Measurements from ENCODE around the gene LPIN2. TPM values are rescaled to one million over a fixed set of nuclear protein-coding genes. Genes with fewer than 3 reads are reported as not detected.
A peak's percentile ranks its signal among the peaks of the same experiment; 100 is the strongest.

LPIN2 gene
- total and polyA plus RNA-seq, 2 of the 13 experiments (the other 11 are each of a cell fraction or from before 2014, with no cell fraction given): 46.0 to 119 TPM

DNA sequence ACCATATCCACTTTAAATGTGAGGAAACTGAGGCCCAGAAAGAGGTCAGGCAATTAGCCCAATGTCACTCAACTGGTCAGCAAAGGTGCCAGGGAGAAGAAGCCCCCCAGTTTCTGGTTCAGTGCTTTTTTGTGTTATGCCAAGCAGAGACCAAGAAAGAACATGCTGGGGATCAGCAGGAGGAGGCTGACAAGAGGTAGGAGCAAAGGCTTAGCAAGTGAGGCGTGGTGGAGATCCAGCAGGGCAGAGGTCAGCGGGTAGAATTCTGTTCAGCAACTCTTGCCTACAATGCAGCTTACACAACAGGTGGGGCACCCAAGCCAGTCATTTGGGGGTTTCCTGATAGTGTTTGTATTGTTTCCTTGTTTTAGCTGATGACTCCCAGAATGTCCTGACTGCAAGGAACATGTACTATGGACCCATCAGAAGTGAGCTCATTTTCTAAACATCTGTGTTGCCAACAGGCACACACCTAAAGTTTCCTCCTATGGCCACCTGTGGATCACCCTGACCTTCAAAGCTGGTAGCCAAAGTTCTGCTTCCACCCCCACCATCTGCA is 28.2 kb downstream of the LPIN2 start (continued):
- TF ChIP-seq YEATS4 (CRISPR knock-in tag; IDR thresholded peaks at IDR 0.05; ENCODE audit: borderline replicate concordance): peak; percentile 65; the same call in 1 of the 2 replicates
- TF ChIP-seq, protein P1, sequence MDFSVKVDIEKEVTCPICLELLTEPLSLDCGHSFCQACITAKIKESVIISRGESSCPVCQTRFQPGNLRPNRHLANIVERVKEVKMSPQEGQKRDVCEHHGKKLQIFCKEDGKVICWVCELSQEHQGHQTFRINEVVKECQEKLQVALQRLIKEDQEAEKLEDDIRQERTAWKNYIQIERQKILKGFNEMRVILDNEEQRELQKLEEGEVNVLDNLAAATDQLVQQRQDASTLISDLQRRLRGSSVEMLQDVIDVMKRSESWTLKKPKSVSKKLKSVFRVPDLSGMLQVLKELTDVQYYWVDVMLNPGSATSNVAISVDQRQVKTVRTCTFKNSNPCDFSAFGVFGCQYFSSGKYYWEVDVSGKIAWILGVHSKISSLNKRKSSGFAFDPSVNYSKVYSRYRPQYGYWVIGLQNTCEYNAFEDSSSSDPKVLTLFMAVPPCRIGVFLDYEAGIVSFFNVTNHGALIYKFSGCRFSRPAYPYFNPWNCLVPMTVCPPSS (IDR thresholded peaks at IDR 0.05): no peak
- TF ChIP-seq ZNF629 (CRISPR knock-in tag; conservative IDR thresholded peaks at IDR 0.05): 0 out of 2 replicates have a peak, but pooled peaks have one; percentile 12
- TF ChIP-seq, protein P2, sequence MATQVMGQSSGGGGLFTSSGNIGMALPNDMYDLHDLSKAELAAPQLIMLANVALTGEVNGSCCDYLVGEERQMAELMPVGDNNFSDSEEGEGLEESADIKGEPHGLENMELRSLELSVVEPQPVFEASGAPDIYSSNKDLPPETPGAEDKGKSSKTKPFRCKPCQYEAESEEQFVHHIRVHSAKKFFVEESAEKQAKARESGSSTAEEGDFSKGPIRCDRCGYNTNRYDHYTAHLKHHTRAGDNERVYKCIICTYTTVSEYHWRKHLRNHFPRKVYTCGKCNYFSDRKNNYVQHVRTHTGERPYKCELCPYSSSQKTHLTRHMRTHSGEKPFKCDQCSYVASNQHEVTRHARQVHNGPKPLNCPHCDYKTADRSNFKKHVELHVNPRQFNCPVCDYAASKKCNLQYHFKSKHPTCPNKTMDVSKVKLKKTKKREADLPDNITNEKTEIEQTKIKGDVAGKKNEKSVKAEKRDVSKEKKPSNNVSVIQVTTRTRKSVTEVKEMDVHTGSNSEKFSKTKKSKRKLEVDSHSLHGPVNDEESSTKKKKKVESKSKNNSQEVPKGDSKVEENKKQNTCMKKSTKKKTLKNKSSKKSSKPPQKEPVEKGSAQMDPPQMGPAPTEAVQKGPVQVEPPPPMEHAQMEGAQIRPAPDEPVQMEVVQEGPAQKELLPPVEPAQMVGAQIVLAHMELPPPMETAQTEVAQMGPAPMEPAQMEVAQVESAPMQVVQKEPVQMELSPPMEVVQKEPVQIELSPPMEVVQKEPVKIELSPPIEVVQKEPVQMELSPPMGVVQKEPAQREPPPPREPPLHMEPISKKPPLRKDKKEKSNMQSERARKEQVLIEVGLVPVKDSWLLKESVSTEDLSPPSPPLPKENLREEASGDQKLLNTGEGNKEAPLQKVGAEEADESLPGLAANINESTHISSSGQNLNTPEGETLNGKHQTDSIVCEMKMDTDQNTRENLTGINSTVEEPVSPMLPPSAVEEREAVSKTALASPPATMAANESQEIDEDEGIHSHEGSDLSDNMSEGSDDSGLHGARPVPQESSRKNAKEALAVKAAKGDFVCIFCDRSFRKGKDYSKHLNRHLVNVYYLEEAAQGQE (IDR thresholded peaks at IDR 0.05; ENCODE audit: borderline replicate concordance in 1 of 2, low read depth in 1 of 2, low read length in 2 of 2): no peak; a peak in 1 of 4 replicates
- TF ChIP-seq, protein P3, sequence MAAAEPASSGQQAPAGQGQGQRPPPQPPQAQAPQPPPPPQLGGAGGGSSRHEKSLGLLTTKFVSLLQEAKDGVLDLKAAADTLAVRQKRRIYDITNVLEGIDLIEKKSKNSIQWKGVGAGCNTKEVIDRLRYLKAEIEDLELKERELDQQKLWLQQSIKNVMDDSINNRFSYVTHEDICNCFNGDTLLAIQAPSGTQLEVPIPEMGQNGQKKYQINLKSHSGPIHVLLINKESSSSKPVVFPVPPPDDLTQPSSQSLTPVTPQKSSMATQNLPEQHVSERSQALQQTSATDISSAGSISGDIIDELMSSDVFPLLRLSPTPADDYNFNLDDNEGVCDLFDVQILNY (CRISPR knock-in tag; conservative IDR thresholded peaks at IDR 0.05): no peak
- no peak for TF ChIP-seq SUZ12 (IDR thresholded peaks at IDR 0.05; ENCODE audit: low read depth, low read length)
- no peak for TF ChIP-seq ZNF34 (CRISPR knock-in tag; IDR thresholded peaks at IDR 0.05; ENCODE audit: borderline replicate concordance)
- TF ChIP-seq ZNF234 (CRISPR knock-in tag; conservative IDR thresholded peaks at IDR 0.05): no peak
- no peak for TF ChIP-seq ZNF776 (CRISPR knock-in tag; IDR thresholded peaks at IDR 0.05)
- TF ChIP-seq ATF1 (CRISPR knock-in tag; IDR thresholded peaks at IDR 0.05): no peak
- no peak for TF ChIP-seq ZNF646 (CRISPR knock-in tag; IDR thresholded peaks at IDR 0.05)
- TF ChIP-seq ZNF777 (CRISPR knock-in tag; IDR thresholded peaks at IDR 0.05): no peak
- no peak for TF ChIP-seq NFE2L1 (CRISPR knock-in tag; IDR thresholded peaks at IDR 0.05; ENCODE audit: borderline replicate concordance)
- no peak for TF ChIP-seq SNAPC2 (CRISPR knock-in tag; IDR thresholded peaks at IDR 0.05)
- no peak for TF ChIP-seq ZNF333 (CRISPR knock-in tag; IDR thresholded peaks at IDR 0.05; ENCODE audit: borderline replicate concordance)
- no peak for TF ChIP-seq TMF1 (CRISPR knock-in tag; IDR thresholded peaks at IDR 0.05; ENCODE audit: low read depth)
- TF ChIP-seq MTA3 (CRISPR knock-in tag; IDR thresholded peaks at IDR 0.05): no peak

Measured in HepG2 (cell line).